ENCODE data around the gene ID3. TPM values are rescaled to one million over a fixed set of nuclear protein-coding genes. Genes with fewer than 3 reads are reported as not detected.

The ID3 gene
- polyA plus RNA-seq, 1 donor from 2014 or later: 8.0 TPM

DNA sequence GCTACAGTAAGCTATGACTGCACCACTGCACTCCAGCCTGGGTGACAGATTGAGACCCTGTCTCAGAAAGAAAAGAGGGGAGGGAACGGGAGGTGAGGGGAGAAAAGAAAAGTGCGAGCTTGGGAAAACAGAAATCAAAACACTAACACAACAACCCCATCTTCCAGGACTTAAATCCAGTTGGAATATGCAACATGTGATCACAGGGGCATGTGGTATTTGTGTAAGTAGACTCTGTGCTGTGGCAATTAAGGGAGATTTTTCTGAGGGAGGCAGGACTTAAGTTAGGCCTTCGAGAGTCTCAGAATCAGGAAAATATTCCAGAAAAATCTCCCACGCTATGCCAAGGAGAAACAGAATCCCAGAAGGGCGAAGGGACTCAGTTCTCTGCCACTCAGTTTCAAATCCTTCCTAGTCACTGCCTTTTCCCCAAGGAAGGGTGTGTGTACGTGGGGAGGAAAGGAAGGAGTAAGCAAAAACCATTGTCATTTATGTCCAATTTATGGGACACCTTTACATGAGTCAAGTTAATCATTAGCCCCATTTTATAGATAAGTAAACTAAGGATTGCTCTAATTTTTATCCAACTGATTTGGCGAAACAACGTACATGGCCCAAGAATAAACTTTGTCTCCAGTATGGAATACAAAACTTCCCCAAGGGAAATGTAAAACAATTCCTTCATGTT, 12.3 kb downstream of the ID3 start (continued):
- TF ChIP-seq SMC3 (conservative IDR thresholded peaks at IDR 0.05; ENCODE audit: poor library complexity): no peak

DNA sequence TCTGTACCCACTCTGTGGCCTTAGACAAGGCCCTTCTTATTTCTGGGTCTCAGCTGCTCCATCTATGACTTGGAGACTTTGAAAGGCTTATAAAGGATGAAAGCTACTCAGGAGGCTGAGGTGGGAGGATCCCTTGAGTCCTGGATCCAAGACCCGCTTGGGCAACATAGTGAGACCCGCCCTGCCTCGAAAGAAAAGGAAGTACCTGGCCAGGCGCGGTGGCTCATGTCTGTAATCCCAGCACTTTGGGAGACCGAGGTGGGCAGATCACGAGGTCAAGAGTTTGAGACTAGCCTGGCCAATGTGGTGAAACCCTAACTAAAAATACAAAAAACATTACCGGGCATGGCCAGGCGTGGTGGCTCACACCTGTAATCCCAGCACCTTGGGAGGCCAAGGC, 13.4 kb downstream of the ID3 start:
- no peak for TF ChIP-seq EZH2 (IDR thresholded peaks at IDR 0.05; ENCODE audit: borderline replicate concordance, insufficient read depth, low read length, poor library complexity, severe bottlenecking)
- no peak for TF ChIP-seq RAD21 (conservative IDR thresholded peaks at IDR 0.05)
- TF ChIP-seq EP300 (conservative IDR thresholded peaks at IDR 0.05; ENCODE audit: poor library complexity, severe bottlenecking): no peak
- TF ChIP-seq, protein P1, sequence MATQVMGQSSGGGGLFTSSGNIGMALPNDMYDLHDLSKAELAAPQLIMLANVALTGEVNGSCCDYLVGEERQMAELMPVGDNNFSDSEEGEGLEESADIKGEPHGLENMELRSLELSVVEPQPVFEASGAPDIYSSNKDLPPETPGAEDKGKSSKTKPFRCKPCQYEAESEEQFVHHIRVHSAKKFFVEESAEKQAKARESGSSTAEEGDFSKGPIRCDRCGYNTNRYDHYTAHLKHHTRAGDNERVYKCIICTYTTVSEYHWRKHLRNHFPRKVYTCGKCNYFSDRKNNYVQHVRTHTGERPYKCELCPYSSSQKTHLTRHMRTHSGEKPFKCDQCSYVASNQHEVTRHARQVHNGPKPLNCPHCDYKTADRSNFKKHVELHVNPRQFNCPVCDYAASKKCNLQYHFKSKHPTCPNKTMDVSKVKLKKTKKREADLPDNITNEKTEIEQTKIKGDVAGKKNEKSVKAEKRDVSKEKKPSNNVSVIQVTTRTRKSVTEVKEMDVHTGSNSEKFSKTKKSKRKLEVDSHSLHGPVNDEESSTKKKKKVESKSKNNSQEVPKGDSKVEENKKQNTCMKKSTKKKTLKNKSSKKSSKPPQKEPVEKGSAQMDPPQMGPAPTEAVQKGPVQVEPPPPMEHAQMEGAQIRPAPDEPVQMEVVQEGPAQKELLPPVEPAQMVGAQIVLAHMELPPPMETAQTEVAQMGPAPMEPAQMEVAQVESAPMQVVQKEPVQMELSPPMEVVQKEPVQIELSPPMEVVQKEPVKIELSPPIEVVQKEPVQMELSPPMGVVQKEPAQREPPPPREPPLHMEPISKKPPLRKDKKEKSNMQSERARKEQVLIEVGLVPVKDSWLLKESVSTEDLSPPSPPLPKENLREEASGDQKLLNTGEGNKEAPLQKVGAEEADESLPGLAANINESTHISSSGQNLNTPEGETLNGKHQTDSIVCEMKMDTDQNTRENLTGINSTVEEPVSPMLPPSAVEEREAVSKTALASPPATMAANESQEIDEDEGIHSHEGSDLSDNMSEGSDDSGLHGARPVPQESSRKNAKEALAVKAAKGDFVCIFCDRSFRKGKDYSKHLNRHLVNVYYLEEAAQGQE (IDR thresholded peaks at IDR 0.05; ENCODE audit: borderline replicate concordance): no peak
- no peak for TF ChIP-seq SMC3 (conservative IDR thresholded peaks at IDR 0.05; ENCODE audit: poor library complexity)
- no peak for TF ChIP-seq POLR2AphosphoS5 (IDR thresholded peaks at IDR 0.05)
- TF ChIP-seq, protein P2, sequence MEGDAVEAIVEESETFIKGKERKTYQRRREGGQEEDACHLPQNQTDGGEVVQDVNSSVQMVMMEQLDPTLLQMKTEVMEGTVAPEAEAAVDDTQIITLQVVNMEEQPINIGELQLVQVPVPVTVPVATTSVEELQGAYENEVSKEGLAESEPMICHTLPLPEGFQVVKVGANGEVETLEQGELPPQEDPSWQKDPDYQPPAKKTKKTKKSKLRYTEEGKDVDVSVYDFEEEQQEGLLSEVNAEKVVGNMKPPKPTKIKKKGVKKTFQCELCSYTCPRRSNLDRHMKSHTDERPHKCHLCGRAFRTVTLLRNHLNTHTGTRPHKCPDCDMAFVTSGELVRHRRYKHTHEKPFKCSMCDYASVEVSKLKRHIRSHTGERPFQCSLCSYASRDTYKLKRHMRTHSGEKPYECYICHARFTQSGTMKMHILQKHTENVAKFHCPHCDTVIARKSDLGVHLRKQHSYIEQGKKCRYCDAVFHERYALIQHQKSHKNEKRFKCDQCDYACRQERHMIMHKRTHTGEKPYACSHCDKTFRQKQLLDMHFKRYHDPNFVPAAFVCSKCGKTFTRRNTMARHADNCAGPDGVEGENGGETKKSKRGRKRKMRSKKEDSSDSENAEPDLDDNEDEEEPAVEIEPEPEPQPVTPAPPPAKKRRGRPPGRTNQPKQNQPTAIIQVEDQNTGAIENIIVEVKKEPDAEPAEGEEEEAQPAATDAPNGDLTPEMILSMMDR (IDR thresholded peaks at IDR 0.05; ENCODE audit: poor library complexity, severe bottlenecking): no peak
- no peak for TF ChIP-seq TAF1 (IDR thresholded peaks at IDR 0.05; ENCODE audit: low read depth)
- no peak for TF ChIP-seq MXI1 (conservative IDR thresholded peaks at IDR 0.05; ENCODE audit: poor library complexity, severe bottlenecking)
- H3K79me2 ChIP-seq (replicated peaks; ENCODE audit: insufficient read depth, low read length): no peaks in the 10 kb centered on the region
- no peak overlapping the region for H3K9ac ChIP-seq (ENCODE audit: low read length)
- H3F3A ChIP-seq (ENCODE audit: insufficient read depth, low read length, poor library complexity, severe bottlenecking): no peaks in the 10 kb centered on the region
- H3K4me2 ChIP-seq (ENCODE audit: low read length): no peak overlapping the region
- no peak overlapping the region for H3K4me3 ChIP-seq (ENCODE audit: low read length)
- no peaks in the 10 kb centered on the region for H4K20me1 ChIP-seq (ENCODE audit: insufficient read depth)
- H3K27me3 ChIP-seq (ENCODE audit: insufficient read depth, low read depth, low read length): no peaks in the 10 kb centered on the region
- no peak overlapping the region for H2AFZ ChIP-seq (ENCODE audit: low read depth, low read length)
- no peak overlapping the region for H3K27ac ChIP-seq (ENCODE audit: low read length)
- no peaks in the 10 kb centered on the region for H3K36me3 ChIP-seq (ENCODE audit: insufficient read depth, low read length)
- no peaks in the 10 kb centered on the region for H3K9me2 ChIP-seq (ENCODE audit: insufficient read depth, low read length)
- no peaks in the 10 kb centered on the region for H3K9me3 ChIP-seq (ENCODE audit: low read length)

Data from neural cell (in vitro differentiated cells).